WI38 (cell line): ENCODE results near the gene TMUB2.

Source experiments
- H3K4me3 ChIP-seq: 2 replicates; pipeline ENCODE4 v1.5.1; 2011; ENCODE audit warnings: low read depth, mild to moderate bottlenecking, control low read depth, low read length
- TF ChIP-seq, protein P1 (sequence below): IDR thresholded peaks from 2 replicates; pipeline ENCODE4 v1.5.1; 2012; ENCODE audit warnings: low read depth, mild to moderate bottlenecking, control low read depth, low read length

The TMUB2 gene

DNA sequence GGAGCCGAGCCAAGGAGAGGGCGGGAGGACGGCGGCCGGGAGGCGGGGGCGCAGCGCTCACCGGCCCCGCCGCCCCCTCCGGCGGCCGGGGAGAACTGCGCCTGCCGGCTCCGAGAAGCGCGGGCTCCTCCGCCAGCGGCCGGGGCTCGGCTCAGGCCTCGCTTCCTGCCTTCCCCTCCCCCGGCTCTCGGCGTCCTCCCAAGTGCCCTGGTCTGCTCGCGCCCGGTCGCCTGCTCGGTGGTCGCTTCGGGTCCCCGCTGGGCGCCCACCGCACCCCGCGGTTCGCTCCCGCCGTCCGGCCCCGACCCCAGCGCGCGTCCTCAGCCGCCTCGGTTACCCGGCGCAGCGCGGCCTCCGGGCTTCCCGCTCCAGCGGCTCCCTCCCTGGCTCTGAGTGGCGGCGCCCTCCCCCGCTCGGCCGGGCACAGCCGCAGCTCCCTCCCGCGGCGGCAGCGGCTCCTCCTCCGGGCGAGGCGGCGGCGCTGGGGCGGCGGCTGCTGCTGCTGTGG is 32.4 kb downstream of the TMUB2 start:
- peak overlapping the region; percentile 82 for H3K4me3 ChIP-seq
- TF ChIP-seq, protein P1, sequence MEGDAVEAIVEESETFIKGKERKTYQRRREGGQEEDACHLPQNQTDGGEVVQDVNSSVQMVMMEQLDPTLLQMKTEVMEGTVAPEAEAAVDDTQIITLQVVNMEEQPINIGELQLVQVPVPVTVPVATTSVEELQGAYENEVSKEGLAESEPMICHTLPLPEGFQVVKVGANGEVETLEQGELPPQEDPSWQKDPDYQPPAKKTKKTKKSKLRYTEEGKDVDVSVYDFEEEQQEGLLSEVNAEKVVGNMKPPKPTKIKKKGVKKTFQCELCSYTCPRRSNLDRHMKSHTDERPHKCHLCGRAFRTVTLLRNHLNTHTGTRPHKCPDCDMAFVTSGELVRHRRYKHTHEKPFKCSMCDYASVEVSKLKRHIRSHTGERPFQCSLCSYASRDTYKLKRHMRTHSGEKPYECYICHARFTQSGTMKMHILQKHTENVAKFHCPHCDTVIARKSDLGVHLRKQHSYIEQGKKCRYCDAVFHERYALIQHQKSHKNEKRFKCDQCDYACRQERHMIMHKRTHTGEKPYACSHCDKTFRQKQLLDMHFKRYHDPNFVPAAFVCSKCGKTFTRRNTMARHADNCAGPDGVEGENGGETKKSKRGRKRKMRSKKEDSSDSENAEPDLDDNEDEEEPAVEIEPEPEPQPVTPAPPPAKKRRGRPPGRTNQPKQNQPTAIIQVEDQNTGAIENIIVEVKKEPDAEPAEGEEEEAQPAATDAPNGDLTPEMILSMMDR: no peak

DNA sequence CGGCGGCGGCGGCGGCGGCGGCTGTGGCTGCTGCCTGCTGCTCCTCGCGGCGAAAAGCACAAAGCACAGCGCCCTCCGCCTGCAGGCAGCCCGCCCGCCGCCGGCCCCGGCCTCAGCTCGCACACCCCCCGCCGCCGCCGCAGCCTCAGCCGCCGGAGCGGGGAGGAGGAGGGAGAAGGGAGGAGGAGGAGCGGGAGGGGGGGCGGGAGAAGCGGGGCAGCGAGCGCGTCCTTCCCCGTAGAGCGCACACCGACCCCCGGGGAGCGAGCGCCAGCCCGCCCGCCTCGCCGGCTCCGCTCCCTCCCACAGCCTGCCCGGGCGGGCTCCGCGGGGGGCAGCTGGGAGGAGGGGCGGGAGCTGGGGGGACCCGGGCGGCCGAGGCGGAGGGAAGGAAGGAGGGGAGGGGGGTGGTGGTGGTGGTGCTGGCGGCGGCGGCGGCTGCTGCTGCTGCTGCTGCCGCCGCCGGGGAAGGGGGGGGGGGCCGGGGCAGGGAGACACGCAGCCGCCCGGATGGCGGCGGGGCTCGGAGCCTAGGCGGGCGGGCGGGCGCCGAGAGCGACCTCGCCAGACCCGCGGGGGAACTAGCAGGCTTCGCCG is 32.9 kb downstream of the TMUB2 start, which contains the start of gene UBTF:
UBTF (minus strand) TSS at position 60 of the 597 bp plus-strand sequence. CDS start 1,446 bp downstream, outside the sequence.
- H3K4me3 ChIP-seq: peak within 1 kb of the TSS; percentile 82
- TF ChIP-seq, protein P1: no peak

DNA sequence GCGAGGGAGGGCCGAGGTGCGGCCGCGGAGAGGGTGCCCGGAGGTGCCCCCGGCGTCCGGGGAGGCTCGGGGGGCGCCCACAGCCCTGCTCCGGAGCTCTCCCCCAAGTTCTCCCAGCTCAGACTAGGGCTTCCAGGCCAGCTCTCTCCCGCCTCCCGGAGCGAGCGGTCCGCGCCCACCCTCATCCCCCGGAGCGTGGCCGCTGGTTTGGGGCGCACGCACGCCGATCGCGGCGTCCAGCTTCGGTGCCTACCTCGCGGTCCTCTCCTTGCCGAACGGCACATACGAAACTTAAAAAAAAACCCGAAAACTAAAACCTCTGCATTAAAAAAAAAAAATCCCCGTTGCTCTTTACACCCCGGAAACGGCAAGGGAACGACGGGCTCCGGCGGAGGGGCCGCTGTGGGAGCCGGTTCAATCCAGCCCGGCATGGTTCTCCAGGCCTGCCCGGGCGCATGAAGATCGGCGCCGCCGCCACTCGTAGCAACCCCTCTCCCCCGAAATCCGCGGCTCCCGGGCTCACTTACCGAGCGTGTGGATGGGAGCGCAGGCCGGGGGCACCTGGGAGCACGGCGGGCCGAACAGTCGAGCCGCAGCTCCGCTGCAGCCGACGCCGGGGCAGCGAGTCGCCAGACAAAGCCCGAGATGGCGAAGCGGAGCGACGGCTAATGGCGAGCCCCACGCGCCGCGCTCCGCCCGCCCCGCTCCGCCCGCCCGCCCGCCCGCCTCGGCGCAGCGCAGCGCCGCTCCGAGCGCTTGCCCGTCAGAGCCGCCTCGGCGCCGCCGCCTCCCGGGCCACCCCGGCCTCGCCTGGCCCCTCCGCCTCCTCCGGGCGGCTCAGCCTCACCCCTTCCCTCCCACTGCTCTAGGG is 33.7 kb downstream of the TMUB2 start:
- TF ChIP-seq, protein P1: no peak
- peak overlapping the region; percentile 82 for H3K4me3 ChIP-seq

DNA sequence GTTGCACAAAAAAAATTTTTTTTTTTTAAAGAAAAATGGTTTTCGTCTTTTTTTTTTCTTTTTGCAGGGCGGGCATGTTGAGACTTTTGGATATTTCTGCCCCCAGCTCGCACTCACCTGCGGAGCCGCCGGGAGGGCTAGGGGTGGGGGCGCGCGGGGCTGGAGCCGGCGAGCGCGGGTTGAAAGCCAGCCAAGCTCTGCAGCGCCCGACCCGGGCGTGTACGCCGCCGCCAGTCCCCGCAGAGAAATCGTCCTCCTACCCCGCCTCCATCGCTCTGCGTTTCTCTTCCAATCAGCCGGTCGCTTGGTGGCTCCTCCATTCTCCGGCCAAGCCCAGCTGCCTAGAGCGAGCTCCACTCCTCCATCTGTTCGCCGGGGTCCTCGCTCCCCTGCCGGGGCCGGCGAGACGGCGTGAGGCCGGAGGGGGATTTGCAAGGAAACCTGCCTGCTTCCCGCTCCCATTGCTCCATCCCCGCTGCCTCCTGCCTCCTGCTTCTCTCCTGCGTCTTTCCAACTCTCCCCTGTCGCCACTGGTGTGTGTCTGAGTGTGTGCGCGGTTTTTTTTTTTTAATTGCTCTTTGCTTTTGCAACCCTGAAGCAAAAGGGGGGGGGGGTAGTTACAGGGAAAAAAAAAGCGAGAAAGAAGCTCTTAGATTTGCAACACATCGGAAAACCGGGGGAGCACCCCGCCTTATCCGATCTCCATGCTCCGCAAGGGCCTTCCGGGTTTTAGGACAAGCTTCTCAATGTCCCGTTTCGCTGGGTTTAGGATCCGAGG is 34.5 kb downstream of the TMUB2 start:
- TF ChIP-seq, protein P1: no peak

DNA sequence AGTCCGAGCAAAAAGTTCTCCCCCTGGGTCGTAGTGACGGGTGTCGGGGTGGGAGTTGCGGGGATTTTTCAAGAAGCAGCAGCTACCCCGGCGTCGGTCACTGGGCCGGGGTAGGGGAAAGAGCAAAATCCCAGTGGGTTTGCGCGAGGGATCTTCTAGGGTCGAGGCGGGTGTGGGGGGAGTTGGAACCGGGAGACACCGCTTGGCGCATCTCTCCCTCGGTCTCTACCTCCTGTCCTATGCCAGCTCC is 35.0 kb downstream of the TMUB2 start:
- TF ChIP-seq, protein P1: no peak
- peak overlapping the region; percentile 82 for H3K4me3 ChIP-seq

More for the DNA sequence above, 34.5 kb downstream of the TMUB2 start:
- H3K4me3 ChIP-seq: peak overlapping the region; percentile 82

DNA sequence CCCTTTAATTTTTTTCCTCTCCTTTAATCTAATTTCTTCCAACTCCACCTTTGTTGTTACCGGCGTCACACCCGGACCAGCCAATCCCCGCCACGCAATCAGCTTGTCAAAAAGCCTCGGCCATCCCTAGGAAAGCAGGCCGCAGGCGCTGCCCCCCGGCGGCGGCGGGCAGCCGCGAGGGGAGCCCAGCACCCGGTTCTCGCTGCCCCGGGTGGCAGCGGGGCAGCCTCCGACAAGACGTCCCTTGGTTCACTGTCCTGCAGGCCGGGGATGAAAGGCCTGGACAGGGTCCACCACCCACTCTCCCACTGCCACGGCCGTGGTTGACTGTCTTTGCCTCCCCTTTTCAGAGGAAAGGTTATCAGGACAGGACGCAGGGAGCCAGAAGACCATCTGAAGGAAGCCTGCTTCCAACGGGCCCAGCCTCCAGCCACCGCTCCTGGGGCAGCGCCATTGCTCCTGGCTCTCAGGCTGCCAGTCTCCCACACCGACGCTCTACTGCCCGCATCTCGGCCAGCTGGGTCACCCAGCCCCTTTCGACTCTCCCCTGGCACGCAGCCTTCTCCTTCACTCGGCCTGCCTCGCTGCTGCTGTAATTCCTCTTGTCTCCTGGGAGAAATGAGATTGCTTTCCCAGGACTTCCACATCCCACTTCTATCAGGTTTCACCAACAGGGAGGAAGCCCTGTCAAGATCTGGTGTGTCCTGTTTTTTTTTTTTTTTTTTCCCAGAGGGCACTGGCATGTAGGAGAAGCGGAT is 35.5 kb downstream of the TMUB2 start:
- TF ChIP-seq, protein P1: no peak; the same call in 1 of the 2 replicates
- peak overlapping the region; percentile 82 for H3K4me3 ChIP-seq
